A549 (cell line): ENCODE measurements around the gene BOD1L1.

ENCODE experiments used
- MYC ChIP-seq: IDR thresholded peaks from 2 replicates; pipeline ENCODE4 v1.6.1; 2012; ENCODE audit warnings: mild to moderate bottlenecking, inconsistent platforms, low read length, improper control_type of control experiment, borderline replicate concordance
- TF ChIP-seq, protein P1 (sequence below): fragments of >200 bp; sonication (Bioruptor Twin); formaldehyde crosslinking; IDR thresholded peaks from 3 replicates; pipeline ENCODE4 v1.5.1; 2016

DNA sequence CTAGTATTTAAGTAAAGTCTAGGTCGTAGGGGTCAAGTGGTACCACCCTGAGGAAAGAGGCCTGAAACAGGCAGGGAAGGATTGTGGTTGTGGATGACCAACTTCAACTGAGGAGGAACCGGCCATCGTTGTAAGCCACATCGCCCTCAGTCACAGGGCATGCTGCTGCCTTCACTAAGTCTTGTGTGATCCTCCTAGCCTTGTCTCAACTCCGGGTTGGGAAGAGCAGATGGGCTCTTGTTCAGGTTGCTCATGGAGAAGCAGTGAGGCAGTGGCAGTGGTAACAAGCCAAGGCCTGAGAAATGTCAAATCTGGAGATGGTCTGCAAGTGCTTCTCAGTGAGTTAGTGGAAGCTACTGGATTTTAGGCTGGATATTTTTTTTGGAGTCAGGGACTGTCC lies 60.4 kb downstream of the BOD1L1 start:
- TF ChIP-seq, protein P1, sequence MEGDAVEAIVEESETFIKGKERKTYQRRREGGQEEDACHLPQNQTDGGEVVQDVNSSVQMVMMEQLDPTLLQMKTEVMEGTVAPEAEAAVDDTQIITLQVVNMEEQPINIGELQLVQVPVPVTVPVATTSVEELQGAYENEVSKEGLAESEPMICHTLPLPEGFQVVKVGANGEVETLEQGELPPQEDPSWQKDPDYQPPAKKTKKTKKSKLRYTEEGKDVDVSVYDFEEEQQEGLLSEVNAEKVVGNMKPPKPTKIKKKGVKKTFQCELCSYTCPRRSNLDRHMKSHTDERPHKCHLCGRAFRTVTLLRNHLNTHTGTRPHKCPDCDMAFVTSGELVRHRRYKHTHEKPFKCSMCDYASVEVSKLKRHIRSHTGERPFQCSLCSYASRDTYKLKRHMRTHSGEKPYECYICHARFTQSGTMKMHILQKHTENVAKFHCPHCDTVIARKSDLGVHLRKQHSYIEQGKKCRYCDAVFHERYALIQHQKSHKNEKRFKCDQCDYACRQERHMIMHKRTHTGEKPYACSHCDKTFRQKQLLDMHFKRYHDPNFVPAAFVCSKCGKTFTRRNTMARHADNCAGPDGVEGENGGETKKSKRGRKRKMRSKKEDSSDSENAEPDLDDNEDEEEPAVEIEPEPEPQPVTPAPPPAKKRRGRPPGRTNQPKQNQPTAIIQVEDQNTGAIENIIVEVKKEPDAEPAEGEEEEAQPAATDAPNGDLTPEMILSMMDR = no peak
- TF ChIP-seq MYC = no peak
